Subcutaneous abdominal adipose tissue (tissue), 5 donors: ENCODE data around the gene UPK1B.

Source experiments
- H3K27ac ChIP-seq: one replicate; pipeline ENCODE4 v1.7.0; 2013; ENCODE audit warnings: low read depth, mild to moderate bottlenecking, inconsistent platforms, low read length, moderate library complexity
- H3K27me3 ChIP-seq, 5 donors: one replicate each; pipeline ENCODE4 v1.7.0; 2013; ENCODE audit warnings: low read length in 5 of 5, inconsistent platforms in 1 of 5; ENCODE audit not compliant: control insufficient read depth in 5 of 5, insufficient read depth in 4 of 5
- H3K36me3 ChIP-seq, 5 donors: one replicate each; pipeline ENCODE4 v1.7.0; 2013; ENCODE audit warnings: low read length in 5 of 5; ENCODE audit not compliant: control insufficient read depth in 5 of 5, insufficient read depth in 5 of 5
- H3K4me1 ChIP-seq, 5 donors: one replicate each; pipeline ENCODE4 v1.7.0; 2013; ENCODE audit warnings: low read length in 5 of 5, mild to moderate bottlenecking in 3 of 5, moderate library complexity in 1 of 5; ENCODE audit not compliant: control insufficient read depth in 5 of 5, insufficient read depth in 5 of 5
- H3K4me3 ChIP-seq, 5 donors: one replicate each; pipeline ENCODE4 v1.7.0; 2013; ENCODE audit warnings: low read length in 5 of 5, low read depth in 1 of 5
- H3K9ac ChIP-seq, 5 donors: one replicate each; pipeline ENCODE4 v1.7.0; 2013; ENCODE audit warnings: low read length in 5 of 5, mild to moderate bottlenecking in 4 of 5, moderate library complexity in 3 of 5
- H3K9me3 ChIP-seq, 5 donors: one replicate each; pipeline ENCODE4 v1.7.0; 2013; ENCODE audit warnings: low read length in 5 of 5; ENCODE audit not compliant: control insufficient read depth in 5 of 5
- donor health status: healthy.
- donor health status: healthy.
- donor health status: healthy.
- donor health status: healthy.
- donor health status: healthy.

The UPK1B gene

DNA sequence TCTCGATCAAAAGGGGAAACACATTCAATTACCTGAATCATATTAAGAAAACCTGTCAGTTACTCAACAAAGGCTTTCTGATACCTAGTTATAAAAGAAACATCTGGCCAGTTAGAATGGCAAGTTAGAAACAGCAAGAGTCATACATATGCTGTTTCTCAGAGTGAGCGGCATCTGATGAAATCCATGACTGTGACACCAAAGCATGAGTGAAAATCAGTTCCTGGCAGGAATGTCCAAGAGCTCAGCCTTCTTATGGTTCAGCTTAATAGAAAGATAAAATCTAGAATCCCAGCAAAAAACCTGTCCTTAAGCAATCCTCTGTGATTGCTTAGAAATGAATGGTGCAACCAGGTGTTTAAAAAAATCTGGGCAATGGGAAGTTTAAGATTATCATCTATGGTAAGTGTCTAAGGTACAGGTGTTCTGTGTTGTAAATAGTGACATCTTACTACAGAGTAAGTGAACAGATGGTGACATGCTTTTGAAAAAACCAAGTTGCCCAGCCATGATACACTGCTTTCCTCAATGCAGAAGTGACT is 48.5 kb downstream of the UPK1B start:
- no peak overlapping the region for H3K4me3 ChIP-seq
- H3K4me1 ChIP-seq, result peaks cover 0 to 6% (median 0%) of the 10 kb centered on the region in 5 donors
- H3K36me3 ChIP-seq, result peaks cover 17 to 75% (median 65%) of the 10 kb centered on the region in 5 donors
- no peaks in the 10 kb centered on the region for H3K27me3 ChIP-seq
- no peaks in the 10 kb centered on the region for H3K9me3 ChIP-seq
- no peak overlapping the region for H3K27ac ChIP-seq
- H3K9ac ChIP-seq, result no peak overlapping the region

DNA sequence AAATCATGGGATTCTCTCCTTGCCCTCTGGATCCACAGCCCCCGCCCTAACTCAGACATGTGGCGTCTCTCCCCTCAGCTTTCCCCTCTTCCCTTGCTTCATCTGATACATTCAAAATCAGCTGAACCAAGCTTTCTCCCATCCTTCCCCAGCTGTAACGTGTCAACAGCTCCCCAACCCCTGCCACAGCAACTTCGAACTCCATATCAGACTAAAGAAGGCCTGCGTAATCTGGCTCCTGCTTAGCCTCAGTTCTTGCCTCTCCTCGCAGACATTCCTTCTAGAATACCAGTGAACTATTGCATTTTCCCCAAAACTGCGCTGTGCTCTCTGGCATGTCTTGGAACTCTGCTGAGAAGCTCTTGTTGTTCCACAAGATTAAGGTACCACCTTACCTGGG is 49.0 kb downstream of the UPK1B start:
- no peak overlapping the region for H3K27ac ChIP-seq
- no peaks in the 10 kb centered on the region for H3K27me3 ChIP-seq
- no peak overlapping the region for H3K9ac ChIP-seq
- no peaks in the 10 kb centered on the region for H3K9me3 ChIP-seq
- H3K4me3 ChIP-seq, result no peak overlapping the region
- peaks cover 15 to 75% (median 62%) of the 10 kb centered on the region in 5 donors for H3K36me3 ChIP-seq
- peaks cover 0 to 6% (median 0%) of the 10 kb centered on the region in 5 donors for H3K4me1 ChIP-seq

DNA sequence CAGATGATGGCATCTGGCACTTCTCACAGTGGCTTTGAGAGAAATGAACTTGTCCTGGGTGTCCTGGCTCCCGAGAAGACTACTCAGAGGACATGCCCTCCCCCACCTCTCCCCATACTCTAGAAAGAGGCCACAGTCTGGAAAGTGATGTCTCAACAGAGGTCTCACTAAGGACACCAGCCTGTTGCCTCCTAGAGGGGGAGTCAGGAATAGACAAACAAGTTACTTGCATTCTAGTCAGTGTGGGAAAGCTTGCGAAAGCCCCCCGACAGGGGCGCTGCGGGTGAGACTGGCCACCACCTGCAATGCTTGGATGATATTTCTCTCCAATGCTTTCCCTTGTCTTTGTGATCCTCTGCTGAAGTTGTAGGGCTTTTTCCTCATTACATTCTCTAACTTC is 50.1 kb downstream of the UPK1B start:
- H3K36me3 ChIP-seq, result peaks cover 19 to 78% (median 62%) of the 10 kb centered on the region in 5 donors
- peaks cover 0 to 6% (median 0%) of the 10 kb centered on the region in 5 donors for H3K4me1 ChIP-seq

DNA sequence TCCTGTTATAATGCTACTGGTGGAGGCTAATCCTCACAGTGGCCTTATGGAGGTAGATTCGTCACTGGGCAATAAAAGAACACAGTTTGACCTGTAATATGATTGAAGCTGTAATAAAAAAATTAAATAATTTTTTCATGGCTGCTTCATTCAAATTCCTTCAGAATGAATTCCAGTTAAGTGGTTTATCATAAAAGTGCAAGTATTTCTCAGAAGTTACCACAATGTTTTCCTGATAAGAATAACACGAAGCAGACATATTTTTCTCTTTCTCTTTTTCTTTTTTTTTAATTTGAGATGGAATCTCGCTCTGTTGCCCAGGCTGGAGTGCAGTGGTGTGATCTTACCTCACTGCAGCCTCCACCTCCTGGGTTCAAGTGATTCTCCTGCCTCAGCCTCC is 51.7 kb downstream of the UPK1B start:
- H3K9ac ChIP-seq, result no peak overlapping the region
- H3K4me1 ChIP-seq, result peaks cover 0 to 6% (median 0%) of the 10 kb centered on the region in 5 donors
- H3K36me3 ChIP-seq, result peaks cover 27 to 81% (median 65%) of the 10 kb centered on the region in 5 donors
- no peak overlapping the region for H3K27ac ChIP-seq
- H3K27me3 ChIP-seq, result no peaks in the 10 kb centered on the region
- no peak overlapping the region for H3K4me3 ChIP-seq
- H3K9me3 ChIP-seq, result no peaks in the 10 kb centered on the region

More for the DNA sequence above, 50.1 kb downstream of the UPK1B start:
- H3K27ac ChIP-seq, result no peak overlapping the region
- H3K4me3 ChIP-seq, result no peak overlapping the region
- H3K9ac ChIP-seq, result no peak overlapping the region
- H3K27me3 ChIP-seq, result no peaks in the 10 kb centered on the region
- H3K9me3 ChIP-seq, result no peaks in the 10 kb centered on the region

DNA sequence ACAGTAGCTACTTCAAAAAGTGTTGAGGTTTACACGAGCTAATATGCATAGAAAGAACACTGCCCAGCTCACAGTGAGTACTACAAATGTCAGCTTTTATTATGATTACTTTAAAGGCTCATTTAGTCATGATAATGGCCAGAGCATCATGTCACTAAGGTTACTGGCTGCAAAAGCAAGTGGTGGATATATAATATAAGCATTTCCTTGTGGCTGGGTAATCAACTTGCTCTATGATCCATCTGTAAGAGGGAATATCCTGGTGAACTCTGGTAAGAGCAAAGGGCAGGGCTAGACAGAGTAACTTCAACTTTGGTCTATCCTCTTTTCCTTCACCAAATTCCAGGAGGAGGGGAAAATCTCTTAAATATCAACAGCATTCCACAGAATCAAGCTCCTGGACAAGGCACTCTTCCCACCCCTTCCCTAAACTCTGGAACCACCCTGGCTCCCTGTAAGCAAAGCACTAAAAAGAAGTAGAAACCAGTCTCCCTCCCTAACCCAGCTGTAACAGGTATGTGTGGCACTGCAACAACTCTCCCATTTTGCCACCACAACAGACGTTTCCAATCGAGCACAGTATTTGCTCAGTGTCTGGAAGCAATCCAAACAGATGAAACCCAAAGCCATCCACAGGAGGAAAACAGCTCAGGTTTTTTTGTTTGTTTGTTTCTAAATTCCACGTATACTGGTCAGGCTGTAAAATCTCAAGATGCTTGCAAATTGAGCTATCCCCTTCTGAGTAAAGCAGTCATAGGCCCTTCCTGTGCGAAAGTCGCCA is 53.9 kb downstream of the UPK1B start:
- Histone ChIP-seq H3K4me3 (no peak overlapping the region), H3K4me1 (peaks cover 0 to 11% (median 0%) of the 10 kb centered on the region in 5 donors), H3K36me3 (peaks cover 21 to 72% (median 57%) of the 10 kb centered on the region in 5 donors), H3K27ac (no peak overlapping the region), H3K27me3 (no peaks in the 10 kb centered on the region), H3K9me3 (no peaks in the 10 kb centered on the region), H3K9ac (no peak overlapping the region)

DNA sequence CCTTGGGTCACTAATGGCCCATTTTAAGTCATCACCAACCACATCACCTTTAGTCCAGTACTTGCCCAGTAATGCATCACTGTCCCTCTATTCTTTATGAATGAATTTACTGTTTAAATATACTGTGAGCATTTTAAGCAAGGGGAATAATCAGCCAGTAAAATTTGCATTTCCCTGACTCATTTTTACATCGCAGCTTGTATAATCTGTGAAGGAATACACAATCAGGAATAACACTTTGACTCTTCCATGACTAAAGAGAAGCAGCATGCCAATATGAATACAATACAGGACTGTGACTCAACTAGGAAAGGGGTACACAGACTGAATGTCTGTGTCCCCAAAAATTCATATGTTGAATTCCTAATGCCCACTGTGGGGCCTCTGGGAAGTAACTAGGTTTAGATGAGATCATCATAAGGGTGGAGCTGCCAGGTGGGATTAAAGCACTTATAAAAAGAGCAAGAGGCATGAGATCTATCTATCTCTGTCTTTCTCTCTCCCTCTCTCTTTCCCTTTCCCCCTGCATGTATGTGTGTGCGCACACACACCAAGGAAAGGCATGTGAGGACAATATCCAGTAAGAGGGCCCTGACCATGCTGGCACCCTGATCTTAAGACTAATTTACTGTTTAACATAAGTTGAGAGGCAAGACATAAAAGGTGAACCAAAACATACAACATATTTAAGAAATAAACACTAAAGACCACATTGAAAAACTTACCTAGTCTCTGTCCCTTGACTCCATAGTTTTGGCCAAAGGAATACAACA is 55.2 kb downstream of the UPK1B start:
- Histone ChIP-seq H3K9ac (no peak overlapping the region), H3K27me3 (no peaks in the 10 kb centered on the region), H3K27ac (no peak overlapping the region), H3K36me3 (peaks cover 16 to 70% (median 46%) of the 10 kb centered on the region in 5 donors), H3K9me3 (no peaks in the 10 kb centered on the region), H3K4me1 (peaks cover 0 to 11% (median 0%) of the 10 kb centered on the region in 5 donors), H3K4me3 (no peak overlapping the region)

DNA sequence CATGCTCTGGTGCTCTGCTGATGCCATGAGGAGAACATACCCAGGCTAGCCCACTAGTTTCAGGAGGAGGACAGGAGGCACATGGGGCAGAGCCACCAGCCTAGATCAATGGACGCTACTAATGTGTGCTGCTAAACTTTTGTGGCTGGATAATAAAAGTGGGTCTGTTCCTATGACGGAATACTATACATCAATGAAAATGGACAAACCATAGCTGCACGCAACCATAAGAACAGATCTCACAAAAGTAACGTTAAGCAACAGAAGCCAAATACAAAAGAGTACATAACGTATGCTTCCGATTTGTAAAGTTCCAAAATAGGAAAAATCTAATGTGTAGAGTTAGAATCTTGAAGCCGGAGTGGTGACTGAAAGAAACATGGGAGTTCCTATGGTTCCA is 55.8 kb downstream of the UPK1B start:
- H3K9me3 ChIP-seq, result no peaks in the 10 kb centered on the region
- H3K27me3 ChIP-seq, result no peaks in the 10 kb centered on the region
- peaks cover 0 to 11% (median 0%) of the 10 kb centered on the region in 5 donors for H3K4me1 ChIP-seq
- peaks cover 16 to 68% (median 40%) of the 10 kb centered on the region in 5 donors for H3K36me3 ChIP-seq
- no peak overlapping the region for H3K4me3 ChIP-seq
- H3K27ac ChIP-seq, result no peak overlapping the region
- no peak overlapping the region for H3K9ac ChIP-seq

DNA sequence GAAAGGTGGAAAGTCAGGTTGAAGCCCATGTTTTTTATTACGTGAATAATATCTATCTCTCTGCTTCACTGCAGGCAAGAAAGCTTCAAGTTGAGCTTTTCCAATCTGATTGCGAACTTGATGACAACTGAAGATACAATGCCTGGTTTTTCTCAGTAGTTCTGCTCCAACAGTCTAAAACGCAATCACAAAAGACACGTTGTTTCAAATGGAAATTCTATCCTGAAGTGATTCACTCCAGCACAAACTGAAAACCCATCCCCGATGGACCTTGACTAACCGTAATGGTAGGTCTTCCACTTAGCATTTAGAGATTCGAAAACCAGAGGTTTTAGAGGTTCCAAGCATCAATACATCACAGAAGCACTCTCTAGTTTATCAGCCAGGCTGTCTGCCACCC is 56.7 kb downstream of the UPK1B start:
- Histone ChIP-seq H3K4me1 (peaks cover 0 to 11% (median 0%) of the 10 kb centered on the region in 5 donors), H3K27ac (no peak overlapping the region), H3K9me3 (no peaks in the 10 kb centered on the region), H3K36me3 (peaks cover 16 to 65% (median 41%) of the 10 kb centered on the region in 5 donors), H3K9ac (no peak overlapping the region), H3K27me3 (no peaks in the 10 kb centered on the region), H3K4me3 (no peak overlapping the region)

DNA sequence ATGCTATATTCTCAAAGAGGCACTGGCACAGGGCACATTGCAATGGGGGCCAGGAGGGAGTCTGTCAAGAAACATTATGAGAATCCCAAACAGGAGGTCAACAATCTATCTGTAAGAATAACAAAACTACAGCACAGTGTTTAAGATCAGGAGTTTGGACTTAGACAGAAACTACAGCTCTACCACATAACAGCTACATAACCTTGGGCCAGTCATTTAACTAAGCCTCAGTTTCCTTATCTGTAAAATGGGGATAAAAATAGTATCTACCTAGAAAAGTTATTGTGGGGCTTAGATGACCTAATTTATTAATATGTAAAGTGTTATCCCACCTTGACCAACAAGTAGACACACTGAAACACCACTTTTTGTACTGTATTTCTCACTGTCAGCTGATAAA is 57.3 kb downstream of the UPK1B start:
- no peak overlapping the region for H3K27ac ChIP-seq
- H3K4me1 ChIP-seq, result peaks cover 0 to 11% (median 0%) of the 10 kb centered on the region in 5 donors
- H3K9ac ChIP-seq, result no peak overlapping the region
- no peaks in the 10 kb centered on the region for H3K27me3 ChIP-seq
- H3K36me3 ChIP-seq, result peaks cover 20 to 65% (median 45%) of the 10 kb centered on the region in 5 donors
- no peak overlapping the region for H3K4me3 ChIP-seq
- no peaks in the 10 kb centered on the region for H3K9me3 ChIP-seq

DNA sequence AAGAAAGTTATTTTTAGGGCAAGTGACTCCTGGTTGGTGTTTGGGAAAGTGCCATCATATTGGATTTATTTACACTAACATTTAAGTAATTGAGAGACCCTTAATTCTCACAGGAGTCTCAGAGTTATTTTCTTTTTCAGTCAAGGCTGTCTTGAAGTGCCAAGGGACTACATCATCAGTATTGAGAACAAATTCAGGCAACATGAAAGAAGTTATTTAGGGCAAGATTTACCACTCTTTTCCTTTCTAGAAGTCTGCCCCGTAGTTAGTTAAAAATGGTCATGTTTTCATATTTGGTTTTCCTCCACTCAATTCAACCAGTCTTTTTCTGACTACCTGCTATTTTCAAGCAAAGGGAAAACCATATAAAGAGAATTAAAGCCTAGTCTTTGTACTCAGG is 61.2 kb downstream of the UPK1B start:
- no peak overlapping the region for H3K9ac ChIP-seq
- no peak overlapping the region for H3K27ac ChIP-seq
- H3K4me1 ChIP-seq, result peaks cover 0 to 18% (median 11%) of the 10 kb centered on the region in 5 donors
- H3K4me3 ChIP-seq, result no peak overlapping the region
- no peaks in the 10 kb centered on the region for H3K27me3 ChIP-seq
- peaks cover 14 to 34% (median 17%) of the 10 kb centered on the region in 5 donors for H3K36me3 ChIP-seq
- no peaks in the 10 kb centered on the region for H3K9me3 ChIP-seq
